ENCODE results near the gene DMAC1. TPM values are rescaled to one million over a fixed set of nuclear protein-coding genes. Genes with fewer than 3 reads are reported as not detected.

DMAC1 gene
- total RNA-seq, 6 experiments from 2014 or later: 10.4 to 28.5 (median 23.1) TPM

- intact Hi-C loops (cut with DNase I): no loop called here
- TF ChIP-seq CTCF (IDR thresholded peaks at IDR 0.05) (no peak), POLR2A (IDR thresholded peaks at IDR 0.05) (no peak)
- H3K27me3 ChIP-seq: no peaks in the 10 kb centered on the region
- ATAC-seq (no peak), DNase-seq (no peak)
- no peaks in the 10 kb centered on the region for H3K9me3 ChIP-seq
- H3K27ac ChIP-seq: no peak overlapping the region
- WGBS (ENCODE audit: insufficient coverage, low coverage, low lambda C conversion rate, missing lambda C conversion rate): 43% methylated on average over 1 of the region's 1 CpG
- H3K4me1 ChIP-seq: no peaks in the 10 kb centered on the region
- H3K4me3 ChIP-seq: no peak overlapping the region
- no peaks in the 10 kb centered on the region for H3K36me3 ChIP-seq
These were observed 42.3 kb upstream of the DMAC1 start for GRCh38 chr9:7841831-7842230.

GRCh38 chr9:7834531-7834930 lies 35.0 kb upstream of the DMAC1 start:
- no peak for ATAC-seq
- no peaks in the 10 kb centered on the region for H3K36me3 ChIP-seq
- 22% methylated on average over 2 of the region's 2 CpGs for WGBS (ENCODE audit: insufficient coverage, low coverage, low lambda C conversion rate, missing lambda C conversion rate)
- intact Hi-C loops (cut with DNase I): no loop called here
- H3K4me1 ChIP-seq: no peaks in the 10 kb centered on the region
- no peak for TF ChIP-seq CTCF (IDR thresholded peaks at IDR 0.05)
- TF ChIP-seq POLR2A (IDR thresholded peaks at IDR 0.05): no peak
- no peak for DNase-seq
- no peak overlapping the region for H3K27ac ChIP-seq
- H3K9me3 ChIP-seq: no peaks in the 10 kb centered on the region
- no peak overlapping the region for H3K4me3 ChIP-seq
- no peaks in the 10 kb centered on the region for H3K27me3 ChIP-seq

- intact Hi-C loops (cut with DNase I): no loop called here
- Histone ChIP-seq H3K27ac (no peak overlapping the region), H3K27me3 (no peaks in the 10 kb centered on the region), H3K36me3 (no peaks in the 10 kb centered on the region), H3K4me3 (no peak overlapping the region), H3K9me3 (no peaks in the 10 kb centered on the region), H3K4me1 (no peaks in the 10 kb centered on the region)
- TF ChIP-seq CTCF (IDR thresholded peaks at IDR 0.05) (no peak), POLR2A (IDR thresholded peaks at IDR 0.05) (no peak)
- ATAC-seq: peak; percentile 18 to 62 (median 40)
- DNase-seq: no peak
- WGBS (ENCODE audit: insufficient coverage, low coverage, low lambda C conversion rate, missing lambda C conversion rate): 44% methylated on average over 1 of the region's 1 CpG
These were observed 28.8 kb upstream of the DMAC1 start for GRCh38 chr9:7828334-7828733.

- no peaks in the 10 kb centered on the region for H3K9me3 ChIP-seq
- H3K4me3 ChIP-seq: no peak overlapping the region
- DNase-seq (no peak), ATAC-seq (no peak)
- intact Hi-C loops (cut with DNase I): no loop called here
- no peaks in the 10 kb centered on the region for H3K4me1 ChIP-seq
- no peaks in the 10 kb centered on the region for H3K36me3 ChIP-seq
- no peak for TF ChIP-seq POLR2A (IDR thresholded peaks at IDR 0.05)
- no peak for TF ChIP-seq CTCF (IDR thresholded peaks at IDR 0.05)
- H3K27me3 ChIP-seq: no peaks in the 10 kb centered on the region
- 46% methylated on average over 3 of the region's 3 CpGs for WGBS (ENCODE audit: insufficient coverage, low coverage, low lambda C conversion rate, missing lambda C conversion rate)
- H3K27ac ChIP-seq: no peak overlapping the region
These were observed 28.2 kb upstream of the DMAC1 start for GRCh38 chr9:7827792-7828191.

- DNase-seq (no peak), ATAC-seq (no peak)
- no peak for TF ChIP-seq CTCF (IDR thresholded peaks at IDR 0.05)
- no peak for TF ChIP-seq POLR2A (IDR thresholded peaks at IDR 0.05)
- Histone ChIP-seq H3K4me3 (no peak overlapping the region), H3K9me3 (no peaks in the 10 kb centered on the region), H3K27me3 (no peaks in the 10 kb centered on the region), H3K36me3 (no peaks in the 10 kb centered on the region), H3K27ac (no peak overlapping the region), H3K4me1 (no peaks in the 10 kb centered on the region)
- intact Hi-C loops (cut with DNase I): no loop called here
- WGBS (ENCODE audit: insufficient coverage, low coverage, low lambda C conversion rate, missing lambda C conversion rate): 28% methylated on average over 2 of the region's 2 CpGs
These were observed 27.5 kb upstream of the DMAC1 start for GRCh38 chr9:7827056-7827455.

All from right lobe of liver (tissue), 6 donors.